A673 (cell line): Measurements from ENCODE around the gene ATP2A3. TPM values are rescaled to one million over a fixed set of nuclear protein-coding genes. Genes with fewer than 3 reads are reported as not detected.

Experiments
- BruUV-seq: library from RNA; stranded (reverse); fragments of 400-500 nt; replicated peaks from 2 replicates; lab custom pipeline; 2021; lab: Mats Ljungman, UMichigan
- CTCF ChIA-PET: fragments of 300-600 bp; sonication (Branson Sonifier 250); formaldehyde crosslinking; loops from one replicate; lab custom pipeline; 2022; ENCODE audit warnings: antibody characterized with exemption; lab: Charles Lee
- POLR2A ChIA-PET: fragments of 300-600 bp; sonication (Branson Sonifier 250); formaldehyde crosslinking; loops from one replicate; lab custom pipeline; 2022; ENCODE audit warnings: antibody characterized with exemption; ENCODE audit not compliant: low non-redundant PET; lab: Charles Lee
- DNase-seq: peaks from one replicate; pipeline ENCODE4 v3.0.0-alpha.2; 2015; ENCODE audit warnings: low spot score
- H3K27ac ChIP-seq: fragments of 200-600 bp; sonication (generic); 2 replicates; pipeline ENCODE4 v1.5.1; 2016; ENCODE audit warnings: mixed run types, low read depth, mild to moderate bottlenecking, mixed read lengths, antibody characterized with exemption, low read length; ENCODE audit not compliant: poor library complexity, severe bottlenecking
- H3K27me3 ChIP-seq: fragments of 200-600 bp; sonication (generic); replicated peaks from 2 replicates; pipeline ENCODE4 v1.6.1; 2017; ENCODE audit warnings: mixed run types, low read depth, mild to moderate bottlenecking, mixed read lengths, antibody characterized with exemption, low read length; ENCODE audit not compliant: insufficient read depth, poor library complexity
- H3K36me3 ChIP-seq: fragments of 200-600 bp; sonication (generic); 2 replicates; pipeline ENCODE4 v1.6.1; 2016; ENCODE audit warnings: mixed run types, mild to moderate bottlenecking, mixed read lengths, antibody characterized with exemption, low read length; ENCODE audit not compliant: insufficient read depth, poor library complexity, severe bottlenecking
- H3K4me1 ChIP-seq: fragments of 200-600 bp; sonication (generic); 2 replicates; pipeline ENCODE4 v1.6.1; 2017; ENCODE audit warnings: mixed run types, mild to moderate bottlenecking, mixed read lengths, antibody characterized with exemption, low read length; ENCODE audit not compliant: insufficient read depth, poor library complexity, severe bottlenecking
- H3K4me3 ChIP-seq: fragments of 200-600 bp; sonication (generic); 2 replicates; pipeline ENCODE4 v1.5.1; 2016; ENCODE audit warnings: low read depth, mixed run types, mild to moderate bottlenecking, mixed read lengths, low read length; ENCODE audit not compliant: poor library complexity, severe bottlenecking
- H3K9me3 ChIP-seq: fragments of 200-600 bp; sonication (generic); 2 replicates; pipeline ENCODE4 v1.6.1; 2016; ENCODE audit warnings: mixed run types, low read depth, mild to moderate bottlenecking, mixed read lengths, antibody characterized with exemption, low read length; ENCODE audit not compliant: poor library complexity, severe bottlenecking
- EZH2 ChIP-seq: fragments of 200-600 bp; sonication (generic); IDR thresholded peaks from 2 replicates; pipeline ENCODE4 v1.6.1; 2017; ENCODE audit warnings: borderline replicate concordance, low read depth, mild to moderate bottlenecking, mixed read lengths, antibody characterized with exemption, low read length; ENCODE audit not compliant: poor library complexity, severe bottlenecking
- intact Hi-C: fragments of 100-400 bp; cut with micrococcal nuclease; formaldehyde crosslinking; loops from one replicate; pipeline ENCODE4 v1.10.0; 2022; ENCODE audit not compliant: unreplicated experiment
- total RNA-seq: library from RNA; stranded (reverse); gene quantifications from 2 replicates; pipeline ENCODE4 v1.2.3, GENCODE V29; 2021
- TF ChIP-seq, protein P1 (sequence below): fragments of 300-800, 200-600 bp; sonication (generic); conservative IDR thresholded peaks from 2 replicates; pipeline ENCODE4 v1.5.1; 2017; ENCODE audit warnings: low read depth, mild to moderate bottlenecking, antibody characterized with exemption, low read length, moderate library complexity, mixed read lengths

ATP2A3 gene
- total RNA-seq, 1 experiment from 2014 or later, result 0.17 TPM

DNA sequence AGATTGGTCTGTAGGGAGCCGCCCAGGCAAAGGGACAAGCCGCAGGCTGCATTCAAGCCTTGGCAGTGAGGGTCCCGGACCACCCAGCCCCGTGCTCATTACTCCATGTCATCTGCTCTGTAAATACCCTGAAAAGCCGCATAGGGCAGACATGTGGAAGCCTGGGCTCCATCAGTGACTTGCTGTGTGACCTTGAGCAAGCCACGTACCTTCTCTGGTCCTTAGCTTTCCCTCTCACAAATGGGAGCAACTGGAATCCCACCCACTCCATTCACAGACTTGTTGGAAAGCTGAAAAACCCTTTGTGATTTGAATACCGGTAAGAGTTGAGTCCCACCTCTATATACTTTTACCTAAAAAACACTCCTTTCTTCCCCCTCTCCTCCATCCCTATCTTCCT is 83.3 kb downstream of the ATP2A3 start:
- Histone ChIP-seq H3K9me3 (no peaks in the 10 kb centered on the region), H3K27ac (no peak overlapping the region), H3K4me3 (no peak overlapping the region), H3K27me3 (no peaks in the 10 kb centered on the region), H3K36me3 (peaks cover 8% of the 10 kb centered on the region), H3K4me1 (no peaks in the 10 kb centered on the region)
- no peak for DNase-seq
- intact Hi-C loops, result no loop called here
- BruUV-seq, result no TSS peak
- TF ChIP-seq, protein P1, sequence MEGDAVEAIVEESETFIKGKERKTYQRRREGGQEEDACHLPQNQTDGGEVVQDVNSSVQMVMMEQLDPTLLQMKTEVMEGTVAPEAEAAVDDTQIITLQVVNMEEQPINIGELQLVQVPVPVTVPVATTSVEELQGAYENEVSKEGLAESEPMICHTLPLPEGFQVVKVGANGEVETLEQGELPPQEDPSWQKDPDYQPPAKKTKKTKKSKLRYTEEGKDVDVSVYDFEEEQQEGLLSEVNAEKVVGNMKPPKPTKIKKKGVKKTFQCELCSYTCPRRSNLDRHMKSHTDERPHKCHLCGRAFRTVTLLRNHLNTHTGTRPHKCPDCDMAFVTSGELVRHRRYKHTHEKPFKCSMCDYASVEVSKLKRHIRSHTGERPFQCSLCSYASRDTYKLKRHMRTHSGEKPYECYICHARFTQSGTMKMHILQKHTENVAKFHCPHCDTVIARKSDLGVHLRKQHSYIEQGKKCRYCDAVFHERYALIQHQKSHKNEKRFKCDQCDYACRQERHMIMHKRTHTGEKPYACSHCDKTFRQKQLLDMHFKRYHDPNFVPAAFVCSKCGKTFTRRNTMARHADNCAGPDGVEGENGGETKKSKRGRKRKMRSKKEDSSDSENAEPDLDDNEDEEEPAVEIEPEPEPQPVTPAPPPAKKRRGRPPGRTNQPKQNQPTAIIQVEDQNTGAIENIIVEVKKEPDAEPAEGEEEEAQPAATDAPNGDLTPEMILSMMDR, result no peak
- no peak for TF ChIP-seq EZH2
- ChIA-PET CTCF (no interaction called here), POLR2A (no interaction called here)

DNA sequence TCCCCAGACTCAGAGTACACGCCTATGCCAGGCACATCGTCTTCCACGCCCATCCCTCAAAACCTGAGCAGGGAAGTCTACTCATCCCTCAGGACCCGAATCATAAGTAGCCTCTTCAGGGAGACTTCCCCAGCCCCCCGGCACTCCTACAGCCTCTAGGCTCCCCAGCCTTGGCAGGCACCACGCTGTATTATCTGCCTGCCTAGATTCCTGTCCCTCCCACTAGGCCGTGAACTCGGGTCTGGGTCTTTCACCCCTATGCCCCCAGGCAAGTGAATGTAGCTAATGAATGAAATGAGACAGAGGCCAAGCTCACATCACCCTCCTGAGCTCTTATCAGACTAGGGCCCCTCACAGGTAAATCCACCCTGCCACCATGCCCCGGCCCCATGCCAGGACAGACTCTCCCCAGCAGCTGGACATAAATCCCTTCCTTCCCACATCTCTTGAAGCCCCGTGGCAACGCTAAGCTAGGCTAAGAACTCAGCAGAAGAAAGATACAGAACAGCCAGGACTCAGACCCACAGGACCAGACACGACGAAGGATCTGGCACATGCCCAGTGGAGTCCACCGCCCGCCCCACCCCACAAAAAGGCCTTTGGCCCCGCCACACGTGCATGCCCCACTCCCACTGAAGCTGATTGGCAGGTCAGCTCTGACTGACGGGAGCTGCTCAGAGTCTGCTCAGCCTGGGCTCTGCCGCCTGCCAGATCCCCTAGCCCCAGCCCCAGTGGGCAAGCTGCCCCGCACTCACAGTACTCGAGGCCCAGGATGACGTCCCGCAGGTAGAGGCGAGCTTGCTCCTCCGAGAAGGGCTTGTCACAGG is 84.4 kb downstream of the ATP2A3 start:
- Histone ChIP-seq H3K4me1 (no peaks in the 10 kb centered on the region), H3K36me3 (peaks cover 3% of the 10 kb centered on the region), H3K4me3 (no peak overlapping the region), H3K27me3 (no peaks in the 10 kb centered on the region), H3K9me3 (no peaks in the 10 kb centered on the region), H3K27ac (no peak overlapping the region)
- CTCF ChIA-PET, result no interaction called here
- BruUV-seq, result no TSS peak
- POLR2A ChIA-PET, result interaction anchor here (0.6 kb wide), 1 partner anchor 13 kb away, joined by 3 read pairs; no protein-coding TSS in a partner anchor
- intact Hi-C loops, result no loop called here
- no peak for DNase-seq
- no peak for TF ChIP-seq EZH2
- TF ChIP-seq, protein P1, result no peak

DNA sequence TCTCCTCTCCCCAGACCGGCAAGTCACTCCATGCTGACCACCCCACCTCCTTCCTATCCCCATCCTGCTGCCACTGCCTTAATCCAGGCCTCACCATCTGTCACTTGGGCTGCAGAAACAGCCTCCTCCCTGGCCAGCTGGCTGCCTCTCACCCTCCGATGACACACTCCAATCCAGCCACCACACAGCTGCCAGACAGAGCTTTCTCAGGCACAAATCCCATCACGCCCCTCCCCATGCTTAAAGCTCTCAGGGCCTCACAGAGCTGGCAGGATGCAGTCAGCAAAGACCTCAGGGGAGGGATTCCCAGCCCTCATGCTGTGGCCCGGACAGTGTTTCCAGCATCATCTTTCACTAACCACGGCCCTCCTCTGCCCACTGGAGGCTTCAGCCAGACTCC is 85.1 kb downstream of the ATP2A3 start:
- no peaks in the 10 kb centered on the region for H3K36me3 ChIP-seq
- no peaks in the 10 kb centered on the region for H3K4me1 ChIP-seq
- no peak overlapping the region for H3K4me3 ChIP-seq
- ChIA-PET POLR2A (interaction anchor here (0.6 kb wide), 1 partner anchor 12 kb away, joined by 3 read pairs; no protein-coding TSS in a partner anchor), CTCF (no interaction called here)
- BruUV-seq, result no TSS peak
- TF ChIP-seq EZH2, result no peak
- TF ChIP-seq, protein P1, result no peak
- intact Hi-C loops, result no loop called here
- no peak for DNase-seq
- no peak overlapping the region for H3K27ac ChIP-seq
- H3K9me3 ChIP-seq, result no peaks in the 10 kb centered on the region
- H3K27me3 ChIP-seq, result no peaks in the 10 kb centered on the region
